GM10266 (cell line): ENCODE results near the gene MRPL20.

Experiments
- DNase-seq: peaks from one replicate; pipeline ENCODE4 v3.0.0; 2012; ENCODE audit errors: extremely low spot score
- CTCF ChIP-seq: IDR thresholded peaks from 2 replicates; pipeline ENCODE4 v1.5.1; 2012; ENCODE audit warnings: mild to moderate bottlenecking, low read depth; ENCODE audit not compliant: control insufficient read depth, insufficient read depth; ENCODE audit errors: missing control alignments

MRPL20 gene

GRCh38 chr1:1361982-1362423 is 45.1 kb downstream of the MRPL20 start:
- TF ChIP-seq CTCF = no peak
- no peak for DNase-seq

GRCh38 chr1:1361233-1361981 is 45.7 kb downstream of the MRPL20 start:
- no peak for DNase-seq
- no peak for TF ChIP-seq CTCF

- TF ChIP-seq CTCF = no peak
- no peak for DNase-seq
Measured at GRCh38 chr1:1360506-1361169, 46.5 kb downstream of the MRPL20 start.

GRCh38 chr1:1359664-1360468 is 47.2 kb downstream of the MRPL20 start:
- no peak for DNase-seq
- TF ChIP-seq CTCF = no peak

- DNase-seq = no peak
- no peak for TF ChIP-seq CTCF
Measured at GRCh38 chr1:1359308-1359663, 47.8 kb downstream of the MRPL20 start.

GRCh38 chr1:1358433-1359271 is 48.4 kb downstream of the MRPL20 start, which contains the start of gene MXRA8:
TSS of gene MXRA8 (minus strand) at chr1:1358555. CDS start at chr1:1358504, 51 bp downstream.
- no peak for TF ChIP-seq CTCF
- DNase-seq = no peak
